IMR-90 (cell line): ENCODE data around the gene PPBP. TPM values are rescaled to one million over a fixed set of nuclear protein-coding genes. Genes with fewer than 3 reads are reported as not detected.

Experiments used
- ATAC-seq: fragments of 200-7000 bp; cut with Tn5 transposase; 2 replicates; pipeline ENCODE4 v1.9.1; 2020; ENCODE audit warnings: low read depth, mild to moderate bottlenecking, moderate library complexity
- BruUV-seq: library from RNA; stranded (reverse); fragments of 400-500 nt; replicated peaks from 2 replicates; lab custom pipeline; 2021; lab: Mats Ljungman, UMichigan
- CTCF ChIA-PET: fragments of 300-600 bp; formaldehyde crosslinking; extraction: SDS; loops from one replicate; lab custom pipeline; 2021; ENCODE audit warnings: antibody characterized with exemption; lab: Yijun Ruan, JAX
- POLR2A ChIA-PET: fragments of 300-600 bp; sonication (Branson Sonifier 250); formaldehyde crosslinking; loops from one replicate; lab custom pipeline; 2022; ENCODE audit warnings: antibody characterized with exemption; ENCODE audit not compliant: unreplicated experiment; lab: Charles Lee
- DNase-seq: peaks from one replicate; pipeline ENCODE4 v3.0.0; 2013
- H2AFZ ChIP-seq: replicated peaks from 2 replicates; pipeline ENCODE3; 2013; ENCODE audit warnings: low read length, mild to moderate bottlenecking; ENCODE audit not compliant: poor library complexity
- H2AK5ac ChIP-seq: 2 replicates; pipeline ENCODE4 v1.6.1; 2013; ENCODE audit warnings: low read depth, low read length, inconsistent platforms
- H2AK9ac ChIP-seq: replicated peaks from 2 replicates; pipeline ENCODE3; 2013; ENCODE audit warnings: mild to moderate bottlenecking, low read depth, low read length, moderate library complexity; ENCODE audit not compliant: poor library complexity
- H2BK120ac ChIP-seq: 2 replicates; pipeline ENCODE4 v1.6.1; 2013; ENCODE audit warnings: low read depth, low read length, inconsistent platforms
- H2BK15ac ChIP-seq: 3 replicates; pipeline ENCODE4 v1.6.1; 2013; ENCODE audit warnings: low read depth, low read length, inconsistent platforms
- H2BK20ac ChIP-seq: 2 replicates; pipeline ENCODE4 v1.6.1; 2013; ENCODE audit warnings: low read depth, mild to moderate bottlenecking, inconsistent platforms, low read length, moderate library complexity
- H2BK5ac ChIP-seq: 2 replicates; pipeline ENCODE4 v1.6.1; 2013; ENCODE audit warnings: mild to moderate bottlenecking, low read depth, low read length, inconsistent platforms; ENCODE audit not compliant: poor library complexity, severe bottlenecking
- H3K14ac ChIP-seq: replicated peaks from 2 replicates; pipeline ENCODE4 v1.6.1; 2013; ENCODE audit warnings: low read depth, low read length, inconsistent platforms
- H3K18ac ChIP-seq: 2 replicates; pipeline ENCODE4 v1.6.1; 2013; ENCODE audit warnings: low read depth, low read length, control low read depth
- H3K23ac ChIP-seq: 2 replicates; pipeline ENCODE4 v1.6.1; 2013; ENCODE audit warnings: low read depth, low read length, inconsistent platforms
- H3K27ac ChIP-seq: 2 replicates; pipeline ENCODE4 v1.5.1; 2013; ENCODE audit warnings: mild to moderate bottlenecking, control low read depth, low read length; ENCODE audit not compliant: insufficient read depth
- H3K27me3 ChIP-seq: 2 replicates; pipeline ENCODE4 v1.6.1; 2013; ENCODE audit warnings: low read length; ENCODE audit not compliant: control insufficient read depth, insufficient read depth
- H3K36me3 ChIP-seq: 2 replicates; pipeline ENCODE4 v1.6.1; 2013; ENCODE audit warnings: low read length, mixed read lengths; ENCODE audit not compliant: control insufficient read depth, insufficient read depth
- H3K4ac ChIP-seq: 2 replicates; pipeline ENCODE4 v1.6.1; 2013; ENCODE audit warnings: low read depth, low read length, inconsistent platforms
- H3K4me1 ChIP-seq: 2 replicates; pipeline ENCODE4 v1.6.1; 2013; ENCODE audit warnings: low read length, mixed read lengths; ENCODE audit not compliant: control insufficient read depth, insufficient read depth
- H3K4me2 ChIP-seq: 2 replicates; pipeline ENCODE4 v1.6.1; 2013; ENCODE audit warnings: low read depth, mild to moderate bottlenecking, control low read depth, low read length, moderate library complexity
- H3K4me3 ChIP-seq: 2 replicates; pipeline ENCODE4 v1.5.1; 2013; ENCODE audit warnings: low read depth, mild to moderate bottlenecking, control low read depth, low read length, moderate library complexity; ENCODE audit not compliant: insufficient read depth
- H3K56ac ChIP-seq: 2 replicates; pipeline ENCODE4 v1.6.1; 2013; ENCODE audit warnings: low read length, inconsistent platforms; ENCODE audit not compliant: insufficient read depth; ENCODE audit errors: extremely low read depth
- H3K79me1 ChIP-seq, 2 experiments: 2 replicates each; pipeline ENCODE4 v1.6.1; 2013; ENCODE audit warnings: low read length in 2 of 2, inconsistent platforms in 1 of 2, low read depth in 1 of 2
- H3K9ac ChIP-seq: 2 replicates; pipeline ENCODE4 v1.6.1; 2013; ENCODE audit warnings: low read depth, low read length, control low read depth
- H3K9me1 ChIP-seq: 2 replicates; pipeline ENCODE4 v1.6.1; 2013; ENCODE audit warnings: low read length, inconsistent platforms; ENCODE audit not compliant: insufficient read depth
- H3K9me3 ChIP-seq: 2 replicates; pipeline ENCODE4 v1.6.1; 2013; ENCODE audit warnings: low read length; ENCODE audit not compliant: control insufficient read depth, insufficient read depth
- H4K20me1 ChIP-seq: 2 replicates; pipeline ENCODE4 v1.6.1; 2013; ENCODE audit warnings: low read length, inconsistent platforms; ENCODE audit not compliant: insufficient read depth
- H4K5ac ChIP-seq: 2 replicates; pipeline ENCODE4 v1.6.1; 2013; ENCODE audit warnings: mild to moderate bottlenecking, low read depth, low read length, control low read depth
- H4K8ac ChIP-seq, 2 experiments: 2 replicates each; pipeline ENCODE4 v1.6.1; 2013; ENCODE audit warnings: low read depth in 2 of 2, low read length in 2 of 2, control low read depth in 1 of 2, inconsistent platforms in 1 of 2
- H4K91ac ChIP-seq: 2 replicates; pipeline ENCODE4 v1.6.1; 2013; ENCODE audit warnings: low read depth, low read length, inconsistent platforms; ENCODE audit not compliant: insufficient read depth
- BHLHE40 ChIP-seq: fragments of 150-350 bp; IDR thresholded peaks from 2 replicates; pipeline ENCODE4 v1.6.1; 2016; ENCODE audit warnings: mild to moderate bottlenecking, low read depth, low read length
- CEBPB ChIP-seq: IDR thresholded peaks from 2 replicates; pipeline ENCODE4 v1.6.1; 2012; ENCODE audit warnings: low read depth, low read length, improper control_type of control experiment
- CHD1 ChIP-seq: IDR thresholded peaks from 2 replicates; pipeline ENCODE4 v1.6.1; 2012; ENCODE audit warnings: low read depth, low read length, improper control_type of control experiment
- FOS ChIP-seq: fragments of 150-350 bp; IDR thresholded peaks from 2 replicates; pipeline ENCODE4 v1.6.1; 2016; ENCODE audit warnings: low read depth, low read length
- MAFK ChIP-seq: IDR thresholded peaks from 2 replicates; pipeline ENCODE4 v1.6.1; 2012; ENCODE audit warnings: low read depth, low read length, improper control_type of control experiment
- MAZ ChIP-seq: IDR thresholded peaks from 2 replicates; pipeline ENCODE4 v1.6.1; 2012; ENCODE audit warnings: low read depth, mild to moderate bottlenecking, low read length, improper control_type of control experiment, moderate library complexity, borderline replicate concordance
- MXI1 ChIP-seq: IDR thresholded peaks from 2 replicates; pipeline ENCODE4 v1.6.1; 2012; ENCODE audit warnings: low read depth, mild to moderate bottlenecking, low read length, moderate library complexity, borderline replicate concordance
- NFE2L2 ChIP-seq: fragments of 150-350 bp; IDR thresholded peaks from 2 replicates; pipeline ENCODE4 v1.6.1; 2016; ENCODE audit warnings: low read depth, mild to moderate bottlenecking, low read length
- POLR2A ChIP-seq: IDR thresholded peaks from 2 replicates; pipeline ENCODE4 v1.6.1; 2012; ENCODE audit warnings: mild to moderate bottlenecking, low read depth, low read length
- RAD21 ChIP-seq: IDR thresholded peaks from 2 replicates; pipeline ENCODE4 v1.6.1; 2012; ENCODE audit warnings: low read length, improper control_type of control experiment
- RCOR1 ChIP-seq: IDR thresholded peaks from 2 replicates; pipeline ENCODE4 v1.6.1; 2012; ENCODE audit warnings: mild to moderate bottlenecking, low read length, improper control_type of control experiment; ENCODE audit not compliant: insufficient replicate concordance
- RFX5 ChIP-seq: IDR thresholded peaks from 2 replicates; pipeline ENCODE4 v1.8.0; 2012; ENCODE audit warnings: low read depth, mild to moderate bottlenecking, low read length, moderate library complexity
- SMC3 ChIP-seq: fragments of 150-350 bp; IDR thresholded peaks from 2 replicates; pipeline ENCODE4 v1.6.1; 2016; ENCODE audit warnings: low read depth, mild to moderate bottlenecking, antibody characterized with exemption, low read length, moderate library complexity
- WGBS, 2 experiments: methylation state at CpG; one replicate each; pipeline versions ENCODE4 v1.1.5 to v1.1.7; 2013; ENCODE audit warnings: missing lambda C conversion rate in 2 of 2; ENCODE audit not compliant: insufficient read length in 1 of 2; ENCODE audit errors: extremely low coverage in 2 of 2; 5-methylcytosine and 5-hydroxymethylcytosine counted together
- dilution Hi-C: fragments of 300-500 bp; cut with HindIII; formaldehyde crosslinking; loops from one replicate; pipeline ENCODE4 v1.14.3; 2018; ENCODE audit warnings: low sequenced_read_pairs; ENCODE audit not compliant: unreplicated experiment
- in situ Hi-C: fragments of 300-500 bp; cut with MboI; formaldehyde crosslinking; loops from 3 replicates; pipeline ENCODE4 v1.14.3; 2019; ENCODE audit warnings: low sequenced_read_pairs, inconsistent platforms, mixed read lengths
- intact Hi-C: fragments of 100-400 bp; cut with micrococcal nuclease; formaldehyde crosslinking; loops from 2 replicates; pipeline ENCODE4 v1.10.0; 2022
- polyA plus RNA-seq, 3 experiments: library from polyadenylated mRNA; depleted of rRNA; stranded (reverse); fragments of >200 nt; gene quantifications; 2 replicates each; pipeline ENCODE4 v1.2.3, GENCODE V29; 2012; ENCODE audit warnings: low replicate concordance in 1 of 3
- total RNA-seq: library from RNA; depleted of rRNA; stranded (reverse); fragments of >200 nt; gene quantifications from 2 replicates; pipeline ENCODE4 v1.2.3, GENCODE V29; 2012
- TF ChIP-seq, protein P1 (sequence below): fragments of 150-350 bp; IDR thresholded peaks from 2 replicates; pipeline ENCODE4 v1.6.1; 2016; ENCODE audit warnings: low read depth, mild to moderate bottlenecking, low read length, moderate library complexity, borderline replicate concordance
- TF ChIP-seq, protein P2 (sequence below): fragments of 150-350 bp; IDR thresholded peaks from 2 replicates; pipeline ENCODE4 v1.6.1; 2017; ENCODE audit warnings: mild to moderate bottlenecking, antibody characterized with exemption, low read length, low read depth
- TF ChIP-seq, protein P3 (sequence below): conservative IDR thresholded peaks from 2 replicates; pipeline ENCODE4 v1.5.1; 2012; ENCODE audit warnings: mild to moderate bottlenecking, low read depth, low read length, improper control_type of control experiment

Gene PPBP
- total and polyA plus RNA-seq, 2 of the 4 experiments (the other 2 are of a cell fraction): not detected

DNA sequence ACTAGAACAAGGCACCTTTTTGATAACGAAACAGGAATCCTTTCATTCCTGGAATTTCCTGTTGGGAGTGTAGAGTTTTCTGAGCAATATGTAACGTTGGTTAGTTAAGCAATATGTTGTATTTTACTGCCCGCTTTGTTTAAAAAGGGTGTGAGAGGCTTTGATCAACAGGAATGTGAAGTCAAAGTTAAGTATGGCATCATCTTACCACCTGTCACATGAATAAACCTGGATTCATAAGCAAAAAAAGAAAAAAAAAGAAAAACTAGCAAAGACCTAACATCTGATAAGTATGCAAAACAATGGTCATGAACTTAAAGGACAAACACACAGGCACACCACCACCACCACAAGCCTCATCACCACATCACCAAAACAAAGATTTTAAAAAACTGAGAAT lies 17.5 kb upstream of the PPBP start:
- no peaks in the 10 kb centered on the region; the same call in 1 of the 2 replicates for H3K9me3 ChIP-seq

More for the DNA sequence above, 17.5 kb upstream of the PPBP start:
- Histone ChIP-seq H3K18ac (no peak overlapping the region), H4K20me1 (no peaks in the 10 kb centered on the region), H3K79me1 (no peaks in the 10 kb centered on the region), H3K27ac (no peak overlapping the region), H4K5ac (no peak overlapping the region), H3K27me3 (peaks cover 2% of the 10 kb centered on the region; the same call in 1 of the 2 replicates), H3K9ac (no peak overlapping the region), H3K36me3 (no peaks in the 10 kb centered on the region), H2AFZ (no peak overlapping the region), H3K4me3 (no peak overlapping the region), H3K14ac (no peak overlapping the region), H2BK5ac (no peak overlapping the region), H3K56ac (no peak overlapping the region), H3K9me1 (no peaks in the 10 kb centered on the region), H2AK5ac (no peak overlapping the region), H2BK120ac (no peak overlapping the region), H3K4ac (no peak overlapping the region), H3K23ac (no peak overlapping the region), H2BK20ac (no peak overlapping the region), H3K4me2 (no peak overlapping the region), H2BK15ac (no peak overlapping the region), H4K8ac (no peak overlapping the region), H3K4me1 (no peaks in the 10 kb centered on the region), H4K91ac (no peak overlapping the region), H2AK9ac (no peak overlapping the region)
- POLR2A ChIA-PET: no interaction called here
- DNase-seq (no peak), ATAC-seq (no peak)
- no CpG with 5 or more reads among the region's 3 CpGs for WGBS, 2 experiments
- intact Hi-C loops: loop anchor here (10.0 kb wide), 1 partner anchor 1859 kb away; no protein-coding TSS in a partner anchor
- dilution Hi-C loops: no loop called here
- no TSS peak for BruUV-seq
- in situ Hi-C loops: no loop called here
- no peak for TF ChIP-seq MAZ
- TF ChIP-seq SMC3: no peak
- no peak for TF ChIP-seq CEBPB
- no peak for TF ChIP-seq RCOR1
- no peak for TF ChIP-seq RAD21
- TF ChIP-seq NFE2L2: no peak
- no peak for TF ChIP-seq MAFK
- TF ChIP-seq BHLHE40: no peak
- TF ChIP-seq RFX5: no peak
- TF ChIP-seq, protein P1, sequence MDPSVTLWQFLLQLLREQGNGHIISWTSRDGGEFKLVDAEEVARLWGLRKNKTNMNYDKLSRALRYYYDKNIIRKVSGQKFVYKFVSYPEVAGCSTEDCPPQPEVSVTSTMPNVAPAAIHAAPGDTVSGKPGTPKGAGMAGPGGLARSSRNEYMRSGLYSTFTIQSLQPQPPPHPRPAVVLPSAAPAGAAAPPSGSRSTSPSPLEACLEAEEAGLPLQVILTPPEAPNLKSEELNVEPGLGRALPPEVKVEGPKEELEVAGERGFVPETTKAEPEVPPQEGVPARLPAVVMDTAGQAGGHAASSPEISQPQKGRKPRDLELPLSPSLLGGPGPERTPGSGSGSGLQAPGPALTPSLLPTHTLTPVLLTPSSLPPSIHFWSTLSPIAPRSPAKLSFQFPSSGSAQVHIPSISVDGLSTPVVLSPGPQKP: no peak
- TF ChIP-seq MXI1: no peak
- TF ChIP-seq, protein P2, sequence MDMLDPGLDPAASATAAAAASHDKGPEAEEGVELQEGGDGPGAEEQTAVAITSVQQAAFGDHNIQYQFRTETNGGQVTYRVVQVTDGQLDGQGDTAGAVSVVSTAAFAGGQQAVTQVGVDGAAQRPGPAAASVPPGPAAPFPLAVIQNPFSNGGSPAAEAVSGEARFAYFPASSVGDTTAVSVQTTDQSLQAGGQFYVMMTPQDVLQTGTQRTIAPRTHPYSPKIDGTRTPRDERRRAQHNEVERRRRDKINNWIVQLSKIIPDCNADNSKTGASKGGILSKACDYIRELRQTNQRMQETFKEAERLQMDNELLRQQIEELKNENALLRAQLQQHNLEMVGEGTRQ: no peak
- TF ChIP-seq POLR2A: no peak
- TF ChIP-seq, protein P3, sequence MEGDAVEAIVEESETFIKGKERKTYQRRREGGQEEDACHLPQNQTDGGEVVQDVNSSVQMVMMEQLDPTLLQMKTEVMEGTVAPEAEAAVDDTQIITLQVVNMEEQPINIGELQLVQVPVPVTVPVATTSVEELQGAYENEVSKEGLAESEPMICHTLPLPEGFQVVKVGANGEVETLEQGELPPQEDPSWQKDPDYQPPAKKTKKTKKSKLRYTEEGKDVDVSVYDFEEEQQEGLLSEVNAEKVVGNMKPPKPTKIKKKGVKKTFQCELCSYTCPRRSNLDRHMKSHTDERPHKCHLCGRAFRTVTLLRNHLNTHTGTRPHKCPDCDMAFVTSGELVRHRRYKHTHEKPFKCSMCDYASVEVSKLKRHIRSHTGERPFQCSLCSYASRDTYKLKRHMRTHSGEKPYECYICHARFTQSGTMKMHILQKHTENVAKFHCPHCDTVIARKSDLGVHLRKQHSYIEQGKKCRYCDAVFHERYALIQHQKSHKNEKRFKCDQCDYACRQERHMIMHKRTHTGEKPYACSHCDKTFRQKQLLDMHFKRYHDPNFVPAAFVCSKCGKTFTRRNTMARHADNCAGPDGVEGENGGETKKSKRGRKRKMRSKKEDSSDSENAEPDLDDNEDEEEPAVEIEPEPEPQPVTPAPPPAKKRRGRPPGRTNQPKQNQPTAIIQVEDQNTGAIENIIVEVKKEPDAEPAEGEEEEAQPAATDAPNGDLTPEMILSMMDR: no peak
- no peak for TF ChIP-seq FOS
- no peak for TF ChIP-seq CHD1
- CTCF ChIA-PET: no interaction called here
